SK-N-SH treated with all-trans-retinoic acid at 6 μM for 48 hours (cell line): ENCODE results near the gene HSPE1.

ENCODE experiments used
- ATAC-seq: fragments of 200-7000 bp; cut with Tn5 transposase; 3 replicates; pipeline ENCODE4 v1.9.1; 2020; ENCODE audit warnings: mild to moderate bottlenecking, moderate library complexity
- ARNTL ChIP-seq: fragments of 450-650 bp; formaldehyde crosslinking; IDR thresholded peaks from 2 replicates; pipeline ENCODE4 v1.5.0; 2020; ENCODE audit warnings: low read depth, mild to moderate bottlenecking, moderate library complexity, borderline replicate concordance
- BACH2 ChIP-seq: fragments of 250-450 bp; sonication (Bioruptor Pico); IDR thresholded peaks from 2 replicates; pipeline ENCODE4 v1.9.0; 2021; ENCODE audit warnings: mild to moderate bottlenecking, borderline replicate concordance
- CSDC2 ChIP-seq: fragments of 250-450 bp; sonication (Bioruptor Pico); IDR thresholded peaks from 2 replicates; pipeline ENCODE4 v1.5.0; 2020; ENCODE audit warnings: mild to moderate bottlenecking, moderate library complexity
- ESRRG ChIP-seq: fragments of 250-450 bp; sonication (Bioruptor Pico); IDR thresholded peaks from 2 replicates; pipeline ENCODE4 v1.6.1; 2021; ENCODE audit warnings: mild to moderate bottlenecking
- GLIS3 ChIP-seq: fragments of 250-450 bp; sonication (Bioruptor Pico); IDR thresholded peaks from 2 replicates; pipeline ENCODE4 v1.5.0; 2020; ENCODE audit warnings: mild to moderate bottlenecking, moderate library complexity
- ISL1 ChIP-seq: fragments of 250-450 bp; sonication (Bioruptor Pico); IDR thresholded peaks from 2 replicates; pipeline ENCODE4 v2.1.2; 2022; ENCODE audit warnings: mild to moderate bottlenecking, moderate library complexity
- OSR1 ChIP-seq: fragments of 250-450 bp; sonication (Bioruptor Pico); IDR thresholded peaks from 2 replicates; pipeline ENCODE4 v1.8.0; 2022; ENCODE audit warnings: moderate library complexity, mild to moderate bottlenecking, inconsistent platforms
- RARB ChIP-seq: fragments of 250-450 bp; sonication (Bioruptor Pico); IDR thresholded peaks from 2 replicates; pipeline ENCODE4 v1.8.0; 2021; ENCODE audit warnings: mild to moderate bottlenecking, moderate library complexity
- SNAI2 ChIP-seq: fragments of 250-450 bp; sonication (Bioruptor Pico); IDR thresholded peaks from 2 replicates; pipeline ENCODE4 v1.5.0; 2020; ENCODE audit warnings: mild to moderate bottlenecking, moderate library complexity
- TCF4 ChIP-seq: fragments of 250-450 bp; sonication (Bioruptor Pico); IDR thresholded peaks from 2 replicates; pipeline ENCODE4 v1.8.0; 2021; ENCODE audit warnings: mild to moderate bottlenecking, moderate library complexity, borderline replicate concordance
- ZC3H10 ChIP-seq: fragments of 250-450 bp; sonication (Bioruptor Pico); IDR thresholded peaks from 2 replicates; pipeline ENCODE4 v1.5.1; 2021; ENCODE audit warnings: mild to moderate bottlenecking, moderate library complexity
- ZFP3 ChIP-seq: fragments of 250-450 bp; sonication (Bioruptor Pico); IDR thresholded peaks from 2 replicates; pipeline ENCODE4 v1.5.0; 2020; ENCODE audit warnings: mild to moderate bottlenecking, moderate library complexity
- ZFP30 ChIP-seq: fragments of 450-650 bp; formaldehyde crosslinking; IDR thresholded peaks from 2 replicates; pipeline ENCODE4 v1.5.0; 2022; ENCODE audit warnings: mild to moderate bottlenecking, moderate library complexity
- ZNF565 ChIP-seq: fragments of 450-650 bp; formaldehyde crosslinking; conservative IDR thresholded peaks from 2 replicates; pipeline ENCODE4 v1.5.0; 2020; ENCODE audit warnings: low read depth, mild to moderate bottlenecking, moderate library complexity
- ZNF70 ChIP-seq: fragments of 450-650 bp; formaldehyde crosslinking; IDR thresholded peaks from 2 replicates; pipeline ENCODE4 v1.5.0; 2020; ENCODE audit warnings: mild to moderate bottlenecking, moderate library complexity
- ZNF8 ChIP-seq: fragments of 450-650 bp; formaldehyde crosslinking; IDR thresholded peaks from 2 replicates; pipeline ENCODE4 v1.5.0; 2020; ENCODE audit warnings: mild to moderate bottlenecking, moderate library complexity
- TF ChIP-seq, protein P1 (sequence below): fragments of 250-450 bp; sonication (Bioruptor Pico); IDR thresholded peaks from 2 replicates; pipeline ENCODE4 v1.8.0; 2020; ENCODE audit warnings: mild to moderate bottlenecking, moderate library complexity, borderline replicate concordance
- TF ChIP-seq, protein P2 (sequence below): fragments of 250-450 bp; sonication (Bioruptor Pico); IDR thresholded peaks from 2 replicates; pipeline ENCODE4 v1.5.1; 2021; ENCODE audit warnings: mild to moderate bottlenecking, moderate library complexity
- TF ChIP-seq, protein P3 (sequence below): fragments of 250-450 bp; sonication (Bioruptor Pico); IDR thresholded peaks from 2 replicates; pipeline ENCODE4 v1.5.0; 2020; ENCODE audit warnings: mild to moderate bottlenecking, moderate library complexity
- TF ChIP-seq, protein P4 (sequence below): fragments of 250-450 bp; sonication (Bioruptor Pico); IDR thresholded peaks from 2 replicates; pipeline ENCODE4 v1.8.0; 2021; ENCODE audit warnings: low read depth, mild to moderate bottlenecking, moderate library complexity, borderline replicate concordance

The HSPE1 gene

DNA sequence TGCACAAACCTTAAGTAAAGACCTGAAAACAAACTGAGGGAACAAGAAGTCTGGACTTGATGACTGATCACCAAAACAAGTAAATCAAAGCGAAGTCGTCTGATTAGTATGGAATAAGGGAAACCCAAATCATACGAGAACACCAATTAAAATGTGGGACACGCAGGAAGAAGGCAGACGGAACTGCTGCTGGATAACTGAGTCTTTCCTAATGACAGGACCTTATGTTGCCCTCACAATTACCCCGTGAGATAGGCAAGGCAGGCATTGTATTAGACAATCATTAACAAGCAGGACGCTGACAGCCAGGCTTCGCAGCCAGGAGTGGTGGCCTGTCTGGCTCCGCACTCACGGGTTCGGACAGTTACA, 47.4 kb upstream of the HSPE1 start:
- TF ChIP-seq ARNTL (CRISPR knock-in tag), result no peak
- no peak for TF ChIP-seq CSDC2 (CRISPR knock-in tag)
- TF ChIP-seq ISL1, result no peak
- TF ChIP-seq OSR1 (CRISPR knock-in tag), result no peak
- TF ChIP-seq, protein P1, sequence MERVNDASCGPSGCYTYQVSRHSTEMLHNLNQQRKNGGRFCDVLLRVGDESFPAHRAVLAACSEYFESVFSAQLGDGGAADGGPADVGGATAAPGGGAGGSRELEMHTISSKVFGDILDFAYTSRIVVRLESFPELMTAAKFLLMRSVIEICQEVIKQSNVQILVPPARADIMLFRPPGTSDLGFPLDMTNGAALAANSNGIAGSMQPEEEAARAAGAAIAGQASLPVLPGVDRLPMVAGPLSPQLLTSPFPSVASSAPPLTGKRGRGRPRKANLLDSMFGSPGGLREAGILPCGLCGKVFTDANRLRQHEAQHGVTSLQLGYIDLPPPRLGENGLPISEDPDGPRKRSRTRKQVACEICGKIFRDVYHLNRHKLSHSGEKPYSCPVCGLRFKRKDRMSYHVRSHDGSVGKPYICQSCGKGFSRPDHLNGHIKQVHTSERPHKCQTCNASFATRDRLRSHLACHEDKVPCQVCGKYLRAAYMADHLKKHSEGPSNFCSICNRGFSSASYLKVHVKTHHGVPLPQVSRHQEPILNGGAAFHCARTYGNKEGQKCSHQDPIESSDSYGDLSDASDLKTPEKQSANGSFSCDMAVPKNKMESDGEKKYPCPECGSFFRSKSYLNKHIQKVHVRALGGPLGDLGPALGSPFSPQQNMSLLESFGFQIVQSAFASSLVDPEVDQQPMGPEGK, result no peak
- TF ChIP-seq, protein P2, sequence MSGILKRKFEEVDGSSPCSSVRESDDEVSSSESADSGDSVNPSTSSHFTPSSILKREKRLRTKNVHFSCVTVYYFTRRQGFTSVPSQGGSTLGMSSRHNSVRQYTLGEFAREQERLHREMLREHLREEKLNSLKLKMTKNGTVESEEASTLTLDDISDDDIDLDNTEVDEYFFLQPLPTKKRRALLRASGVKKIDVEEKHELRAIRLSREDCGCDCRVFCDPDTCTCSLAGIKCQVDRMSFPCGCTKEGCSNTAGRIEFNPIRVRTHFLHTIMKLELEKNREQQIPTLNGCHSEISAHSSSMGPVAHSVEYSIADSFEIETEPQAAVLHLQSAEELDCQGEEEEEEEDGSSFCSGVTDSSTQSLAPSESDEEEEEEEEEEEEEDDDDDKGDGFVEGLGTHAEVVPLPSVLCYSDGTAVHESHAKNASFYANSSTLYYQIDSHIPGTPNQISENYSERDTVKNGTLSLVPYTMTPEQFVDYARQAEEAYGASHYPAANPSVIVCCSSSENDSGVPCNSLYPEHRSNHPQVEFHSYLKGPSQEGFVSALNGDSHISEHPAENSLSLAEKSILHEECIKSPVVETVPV (CRISPR knock-in tag), result no peak
- TF ChIP-seq ZFP30, result no peak
- TF ChIP-seq ZNF565 (CRISPR knock-in tag), result no peak
- no peak for TF ChIP-seq SNAI2 (CRISPR knock-in tag)
- TF ChIP-seq ZNF70 (CRISPR knock-in tag), result no peak
- TF ChIP-seq ESRRG (CRISPR knock-in tag), result no peak
- no peak for TF ChIP-seq GLIS3 (CRISPR knock-in tag)
- TF ChIP-seq BACH2, result no peak
- no peak for TF ChIP-seq TCF4
- no peak for TF ChIP-seq ZFP3 (CRISPR knock-in tag)
- TF ChIP-seq ZC3H10 (CRISPR knock-in tag), result no peak
- TF ChIP-seq, protein P3, sequence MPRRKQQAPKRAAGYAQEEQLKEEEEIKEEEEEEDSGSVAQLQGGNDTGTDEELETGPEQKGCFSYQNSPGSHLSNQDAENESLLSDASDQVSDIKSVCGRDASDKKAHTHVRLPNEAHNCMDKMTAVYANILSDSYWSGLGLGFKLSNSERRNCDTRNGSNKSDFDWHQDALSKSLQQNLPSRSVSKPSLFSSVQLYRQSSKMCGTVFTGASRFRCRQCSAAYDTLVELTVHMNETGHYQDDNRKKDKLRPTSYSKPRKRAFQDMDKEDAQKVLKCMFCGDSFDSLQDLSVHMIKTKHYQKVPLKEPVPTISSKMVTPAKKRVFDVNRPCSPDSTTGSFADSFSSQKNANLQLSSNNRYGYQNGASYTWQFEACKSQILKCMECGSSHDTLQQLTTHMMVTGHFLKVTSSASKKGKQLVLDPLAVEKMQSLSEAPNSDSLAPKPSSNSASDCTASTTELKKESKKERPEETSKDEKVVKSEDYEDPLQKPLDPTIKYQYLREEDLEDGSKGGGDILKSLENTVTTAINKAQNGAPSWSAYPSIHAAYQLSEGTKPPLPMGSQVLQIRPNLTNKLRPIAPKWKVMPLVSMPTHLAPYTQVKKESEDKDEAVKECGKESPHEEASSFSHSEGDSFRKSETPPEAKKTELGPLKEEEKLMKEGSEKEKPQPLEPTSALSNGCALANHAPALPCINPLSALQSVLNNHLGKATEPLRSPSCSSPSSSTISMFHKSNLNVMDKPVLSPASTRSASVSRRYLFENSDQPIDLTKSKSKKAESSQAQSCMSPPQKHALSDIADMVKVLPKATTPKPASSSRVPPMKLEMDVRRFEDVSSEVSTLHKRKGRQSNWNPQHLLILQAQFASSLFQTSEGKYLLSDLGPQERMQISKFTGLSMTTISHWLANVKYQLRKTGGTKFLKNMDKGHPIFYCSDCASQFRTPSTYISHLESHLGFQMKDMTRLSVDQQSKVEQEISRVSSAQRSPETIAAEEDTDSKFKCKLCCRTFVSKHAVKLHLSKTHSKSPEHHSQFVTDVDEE (CRISPR knock-in tag), result no peak
- TF ChIP-seq ZNF8 (CRISPR knock-in tag), result no peak
- TF ChIP-seq, protein P4, sequence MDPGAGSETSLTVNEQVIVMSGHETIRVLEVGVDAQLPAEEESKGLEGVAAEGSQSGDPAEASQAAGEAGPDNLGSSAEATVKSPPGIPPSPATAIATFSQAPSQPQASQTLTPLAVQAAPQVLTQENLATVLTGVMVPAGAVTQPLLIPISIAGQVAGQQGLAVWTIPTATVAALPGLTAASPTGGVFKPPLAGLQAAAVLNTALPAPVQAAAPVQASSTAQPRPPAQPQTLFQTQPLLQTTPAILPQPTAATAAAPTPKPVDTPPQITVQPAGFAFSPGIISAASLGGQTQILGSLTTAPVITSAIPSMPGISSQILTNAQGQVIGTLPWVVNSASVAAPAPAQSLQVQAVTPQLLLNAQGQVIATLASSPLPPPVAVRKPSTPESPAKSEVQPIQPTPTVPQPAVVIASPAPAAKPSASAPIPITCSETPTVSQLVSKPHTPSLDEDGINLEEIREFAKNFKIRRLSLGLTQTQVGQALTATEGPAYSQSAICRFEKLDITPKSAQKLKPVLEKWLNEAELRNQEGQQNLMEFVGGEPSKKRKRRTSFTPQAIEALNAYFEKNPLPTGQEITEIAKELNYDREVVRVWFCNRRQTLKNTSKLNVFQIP (CRISPR knock-in tag), result no peak
- ATAC-seq, result peak; percentile 41

DNA sequence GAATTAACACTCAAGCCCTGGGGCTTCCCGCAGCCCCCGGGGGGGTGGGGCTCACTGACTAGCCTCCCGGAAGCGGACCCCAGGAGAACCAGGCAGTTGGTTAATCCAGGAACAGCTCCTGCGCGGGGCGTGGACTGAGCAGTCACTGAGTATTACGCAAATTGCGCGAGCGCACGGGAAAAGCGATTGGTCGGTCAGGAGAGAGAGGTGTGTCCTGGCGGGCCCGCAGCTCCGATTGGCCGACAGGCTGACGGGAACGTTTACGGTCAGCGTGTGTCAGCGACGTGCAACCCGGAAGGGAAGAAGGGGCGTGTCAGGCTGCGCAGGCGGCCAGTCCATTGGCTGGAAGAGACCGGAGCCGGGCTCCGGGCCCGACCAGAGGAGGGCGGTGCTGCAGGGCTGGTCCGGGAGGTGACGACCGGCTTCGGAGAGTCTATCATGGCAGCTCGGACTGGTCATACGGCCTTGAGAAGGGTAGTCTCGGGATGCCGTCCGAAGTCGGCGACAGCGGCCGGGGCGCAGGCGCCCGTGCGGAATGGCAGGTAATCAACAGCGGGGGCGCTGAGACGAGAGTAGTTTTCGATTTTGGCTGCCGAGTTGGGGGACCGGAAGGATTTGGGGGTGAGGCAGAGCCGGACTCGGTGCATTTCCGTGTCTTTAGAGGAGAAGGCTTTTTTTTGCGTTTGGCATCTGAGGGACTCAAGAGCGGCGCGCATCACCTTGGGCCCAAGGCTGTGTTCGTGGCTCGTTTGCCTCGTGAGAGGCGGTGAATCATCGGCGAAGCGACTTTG, 46.9 kb upstream of the HSPE1 start, which contains the start of gene COQ10B:
COQ10B (plus strand) TSS at position 430 of the 791 bp plus-strand sequence; CDS start at position 439, 9 bp downstream.
- ATAC-seq, result peak; percentile 95

More for the DNA sequence above, 46.9 kb upstream of the HSPE1 start, which contains the start of gene COQ10B:
- no peak for TF ChIP-seq ESRRG (CRISPR knock-in tag)
- no peak for TF ChIP-seq RARB (CRISPR knock-in tag)
- TF ChIP-seq, protein P1, result peak; percentile 52; the same call in 1 of the 2 replicates
- 0 out of 2 replicates have a peak, but pooled peaks have one; percentile 12 for TF ChIP-seq ZFP3 (CRISPR knock-in tag)
- no peak for TF ChIP-seq ZNF565 (CRISPR knock-in tag)
- no peak for TF ChIP-seq ZNF70 (CRISPR knock-in tag)
- no peak for TF ChIP-seq GLIS3 (CRISPR knock-in tag)
